B cell (primary cell): ENCODE measurements around the gene ASPRV1. TPM values are rescaled to one million over a fixed set of nuclear protein-coding genes. Genes with fewer than 3 reads are reported as not detected.

Experiments
- ATAC-seq: fragments of 200-7000 bp; cut with Tn5 transposase; one replicate; pipeline ENCODE4 v1.10.0; 2021; ENCODE audit warnings: low read depth, mild to moderate bottlenecking, moderate number of reproducible peaks, moderate library complexity
- CTCF ChIA-PET: fragments of 350-600 bp; sonication (Branson Sonifier 250); formaldehyde crosslinking; loops from one replicate; lab custom pipeline; 2021; ENCODE audit warnings: antibody characterized with exemption, inconsistent platforms; lab: Charles Lee
- POLR2A ChIA-PET: fragments of 350-600 bp; sonication (Branson Sonifier 250); formaldehyde crosslinking; loops from one replicate; lab custom pipeline; 2021; ENCODE audit warnings: antibody characterized with exemption; lab: Charles Lee
- DNase-seq: peaks from one replicate; pipeline ENCODE4 v3.0.0; 2013
- H2AFZ ChIP-seq: 2 replicates; pipeline ENCODE4 v1.6.1; 2012; ENCODE audit warnings: mild to moderate bottlenecking, low read depth, low read length; ENCODE audit not compliant: insufficient read depth, poor library complexity, severe bottlenecking
- H3K27ac ChIP-seq, 2 donors: 1 replicate in 1 of 2; 2 replicates in 1 of 2; pipeline ENCODE4 v1.5.1; 2012 to 2013; ENCODE audit warnings: low read length in 2 of 2, mild to moderate bottlenecking in 2 of 2, moderate library complexity in 1 of 2
- H3K27me3 ChIP-seq, 4 experiments: fragments of 200-600 bp in 1 of 4; sonication (generic) in 1 of 4; replicated peaks in 1 of 4; 1 replicate in 2 of 4; 2 replicates in 2 of 4; pipeline versions ENCODE4 v1.6.1 to v1.7.0; 2013 to 2016; ENCODE audit warnings: low read length in 3 of 4, mild to moderate bottlenecking in 2 of 4, mixed read lengths in 1 of 4, moderate library complexity in 1 of 4; ENCODE audit not compliant: insufficient read depth in 4 of 4, control insufficient read depth in 3 of 4; ENCODE audit errors: control extremely low read depth in 1 of 4
- H3K36me3 ChIP-seq, 2 experiments: replicated peaks in 1 of 2; 1 replicate in 1 of 2; 2 replicates in 1 of 2; pipeline versions ENCODE4 v1.6.1 to v1.7.1; 2013; ENCODE audit warnings: low read length in 1 of 2; ENCODE audit not compliant: insufficient read depth in 2 of 2, control insufficient read depth in 1 of 2; ENCODE audit errors: control extremely low read depth in 1 of 2, extremely low read depth in 1 of 2
- H3K4me1 ChIP-seq, 2 donors: fragments of 200-600 bp in 1 of 2; sonication (generic) in 1 of 2; 1 replicate in 1 of 2; 2 replicates in 1 of 2; pipeline versions ENCODE4 v1.5.1 to v1.6.1; 2013 to 2017; ENCODE audit warnings: low read length in 2 of 2; ENCODE audit not compliant: control insufficient read depth in 2 of 2, insufficient read depth in 2 of 2
- H3K4me2 ChIP-seq: replicated peaks from 2 replicates; pipeline ENCODE3; 2012; ENCODE audit warnings: mild to moderate bottlenecking, low read depth, low read length; ENCODE audit not compliant: poor library complexity, severe bottlenecking
- H3K4me3 ChIP-seq, 5 experiments: fragments of 200-600 bp in 1 of 5; sonication (generic) in 1 of 5; 1 replicate in 3 of 5; 2 replicates in 2 of 5; pipeline versions ENCODE4 v1.5.1 to v1.7.0; 2011 to 2016; ENCODE audit warnings: low read length in 4 of 5, mild to moderate bottlenecking in 4 of 5, low read depth in 2 of 5, control low read depth in 1 of 5, moderate library complexity in 1 of 5; ENCODE audit not compliant: insufficient read depth in 1 of 5; ENCODE audit errors: control extremely low read depth in 1 of 5, extremely low read depth in 1 of 5
- H3K79me2 ChIP-seq: fragments of 200-600 bp; sonication (generic); one replicate; pipeline ENCODE4 v1.6.0; 2016; ENCODE audit warnings: low read length; ENCODE audit not compliant: control insufficient read depth, insufficient read depth
- H3K9ac ChIP-seq: fragments of 200-600 bp; sonication (generic); 2 replicates; pipeline ENCODE4 v1.6.1; 2017; ENCODE audit warnings: mild to moderate bottlenecking, low read length, moderate library complexity
- H3K9me3 ChIP-seq, 3 donors: one replicate each; pipeline versions ENCODE4 v1.6.1 to v1.7.1; 2013; ENCODE audit warnings: low read length in 2 of 3; ENCODE audit not compliant: control insufficient read depth in 2 of 3, insufficient read depth in 1 of 3; ENCODE audit errors: control extremely low read depth in 1 of 3
- H4K20me1 ChIP-seq: 2 replicates; pipeline ENCODE4 v1.6.0; 2012; ENCODE audit warnings: mild to moderate bottlenecking, low read length; ENCODE audit not compliant: insufficient read depth, control insufficient read depth, poor library complexity, severe bottlenecking
- H3K27ac Mint-ChIP-seq: one replicate; pipeline ENCODE4 v1.8.0; 2021; ENCODE audit warnings: mixed read lengths
- H3K27me3 Mint-ChIP-seq: one replicate; pipeline ENCODE4 v1.8.0; 2021; ENCODE audit warnings: mixed read lengths
- H3K4me1 Mint-ChIP-seq: one replicate; pipeline ENCODE4 v1.8.0; 2021; ENCODE audit warnings: mixed read lengths
- H3K4me3 Mint-ChIP-seq: one replicate; pipeline ENCODE4 v1.8.0; 2021; ENCODE audit warnings: mixed read lengths
- H3K9me3 Mint-ChIP-seq: one replicate; pipeline ENCODE4 v1.8.0; 2022; ENCODE audit warnings: mixed read lengths; ENCODE audit not compliant: insufficient read depth
- EZH2 ChIP-seq: IDR thresholded peaks from 2 replicates; pipeline ENCODE4 v1.6.1; 2012; ENCODE audit warnings: borderline replicate concordance, low read depth, mild to moderate bottlenecking, moderate library complexity, low read length; ENCODE audit not compliant: insufficient read depth, poor library complexity, severe bottlenecking
- WGBS: methylation state at CpG from one replicate; pipeline ENCODE4 v1.1.5; 2013; ENCODE audit warnings: missing lambda C conversion rate; ENCODE audit not compliant: insufficient coverage; 5-methylcytosine and 5-hydroxymethylcytosine counted together
- intact Hi-C: fragments of 100-400 bp; cut with micrococcal nuclease; formaldehyde crosslinking; loops from one replicate; pipeline ENCODE4 v1.10.0; 2022
- polyA plus RNA-seq: library from polyadenylated mRNA; depleted of rRNA; stranded (reverse); fragments of >200 nt; gene quantifications from 2 replicates; pipeline ENCODE4 v1.2.3, GENCODE V29; 2012
- total RNA-seq, 2 donors: library from RNA; stranded (reverse); fragments of 120-200 nt in 1 of 2; gene quantifications; 1 replicate in 1 of 2; 2 replicates in 1 of 2; pipeline versions ENCODE4 v1.2.3 to v1.2.4, GENCODE V29; 2013 to 2022
- TF ChIP-seq, protein P1 (sequence below): fragments of 200-600 bp; IDR thresholded peaks from one replicate; pipeline ENCODE4 v1.8.0; 2022; ENCODE audit warnings: antibody characterized with exemption, mild to moderate bottlenecking

ASPRV1 gene
- total and polyA plus RNA-seq, 2 donors (not counting 1 experiment from before 2014, with no cell fraction given): 1.1 TPM

- Histone ChIP-seq H3K27ac (no peak overlapping the region), H2AFZ (no peak overlapping the region), H3K4me2 (no peak overlapping the region), H3K9ac (no peak overlapping the region), H4K20me1 (no peaks in the 10 kb centered on the region), H3K27me3 (no peaks in the 10 kb centered on the region), H3K4me3 (no peak overlapping the region), H3K9me3 (no peaks in the 10 kb centered on the region), H3K36me3 (no peaks in the 10 kb centered on the region), H3K4me1 (no peaks in the 10 kb centered on the region), H3K79me2 (no peaks in the 10 kb centered on the region)
- intact Hi-C loops: no loop called here
- TF ChIP-seq, protein P1, sequence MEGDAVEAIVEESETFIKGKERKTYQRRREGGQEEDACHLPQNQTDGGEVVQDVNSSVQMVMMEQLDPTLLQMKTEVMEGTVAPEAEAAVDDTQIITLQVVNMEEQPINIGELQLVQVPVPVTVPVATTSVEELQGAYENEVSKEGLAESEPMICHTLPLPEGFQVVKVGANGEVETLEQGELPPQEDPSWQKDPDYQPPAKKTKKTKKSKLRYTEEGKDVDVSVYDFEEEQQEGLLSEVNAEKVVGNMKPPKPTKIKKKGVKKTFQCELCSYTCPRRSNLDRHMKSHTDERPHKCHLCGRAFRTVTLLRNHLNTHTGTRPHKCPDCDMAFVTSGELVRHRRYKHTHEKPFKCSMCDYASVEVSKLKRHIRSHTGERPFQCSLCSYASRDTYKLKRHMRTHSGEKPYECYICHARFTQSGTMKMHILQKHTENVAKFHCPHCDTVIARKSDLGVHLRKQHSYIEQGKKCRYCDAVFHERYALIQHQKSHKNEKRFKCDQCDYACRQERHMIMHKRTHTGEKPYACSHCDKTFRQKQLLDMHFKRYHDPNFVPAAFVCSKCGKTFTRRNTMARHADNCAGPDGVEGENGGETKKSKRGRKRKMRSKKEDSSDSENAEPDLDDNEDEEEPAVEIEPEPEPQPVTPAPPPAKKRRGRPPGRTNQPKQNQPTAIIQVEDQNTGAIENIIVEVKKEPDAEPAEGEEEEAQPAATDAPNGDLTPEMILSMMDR: no peak
- Mint-ChIP-seq H3K4me1 (no peaks in the 10 kb centered on the region), H3K9me3 (no peaks in the 10 kb centered on the region), H3K27me3 (no peaks in the 10 kb centered on the region), H3K4me3 (no peak overlapping the region), H3K27ac (no peak overlapping the region)
- ATAC-seq (no peak), DNase-seq (no peak)
- 100% methylated on average over 2 of the region's 3 CpGs for WGBS
- POLR2A ChIA-PET: no interaction called here
- CTCF ChIA-PET: no interaction called here
These were observed 23.8 kb upstream of the ASPRV1 start for GRCh38 chr2:69985216-69985615.

DNA sequence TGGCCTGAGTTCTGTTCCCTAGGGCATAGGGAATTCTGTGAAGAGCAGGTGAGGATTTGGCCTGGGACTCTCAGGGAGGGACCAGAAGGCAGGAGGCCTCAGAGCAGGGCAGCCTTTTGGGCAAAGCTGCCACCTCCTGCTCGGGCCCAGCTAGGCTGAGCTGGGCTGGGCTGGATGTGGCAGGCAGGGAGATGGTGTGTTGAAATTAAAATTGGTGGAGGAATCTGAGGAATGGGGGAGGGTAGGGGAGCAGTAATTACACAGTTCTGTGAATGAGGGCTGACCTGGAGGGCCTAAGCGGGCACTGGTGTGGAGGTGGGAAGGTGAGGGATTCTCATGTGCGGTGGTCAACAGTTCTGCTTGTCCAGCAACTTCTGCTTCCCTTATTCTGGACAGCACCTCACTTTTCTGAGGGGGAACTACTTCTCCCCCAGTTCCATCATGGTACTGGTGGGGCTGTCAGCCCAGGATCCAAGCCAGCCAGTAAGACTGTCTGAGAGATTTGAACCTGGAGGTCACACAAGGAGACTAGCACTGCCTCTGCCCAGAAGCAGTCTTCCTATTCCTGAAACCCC lies 22.0 kb upstream of the ASPRV1 start:
- H3K9ac ChIP-seq: no peak overlapping the region
- H3K4me3 ChIP-seq: no peak overlapping the region
- no peaks in the 10 kb centered on the region for H3K27me3 Mint-ChIP-seq
- no peak overlapping the region for H2AFZ ChIP-seq
- ChIA-PET CTCF (no interaction called here), POLR2A (no interaction called here)
- no peaks in the 10 kb centered on the region for H4K20me1 ChIP-seq
- H3K4me1 Mint-ChIP-seq: no peaks in the 10 kb centered on the region
- no peaks in the 10 kb centered on the region for H3K4me1 ChIP-seq
- no peak for ATAC-seq
- no peaks in the 10 kb centered on the region for H3K79me2 ChIP-seq
- TF ChIP-seq, protein P1: no peak
- TF ChIP-seq EZH2: no peak
- no peaks in the 10 kb centered on the region for H3K27me3 ChIP-seq
- H3K27ac Mint-ChIP-seq: no peak overlapping the region
- H3K36me3 ChIP-seq: no peaks in the 10 kb centered on the region
- intact Hi-C loops: no loop called here
- no peak overlapping the region for H3K27ac ChIP-seq
- H3K9me3 ChIP-seq: no peaks in the 10 kb centered on the region
- 90% methylated on average over 1 of the region's 3 CpGs for WGBS
- H3K9me3 Mint-ChIP-seq: no peaks in the 10 kb centered on the region
- no peak overlapping the region for H3K4me3 Mint-ChIP-seq
- no peak overlapping the region for H3K4me2 ChIP-seq
- DNase-seq: no peak
